Body of pancreas (tissue), 4 donors: ENCODE data around the gene TSPOAP1. TPM values are rescaled to one million over a fixed set of nuclear protein-coding genes. Genes with fewer than 3 reads are reported as not detected.

ENCODE experiments used
- ATAC-seq: fragments of 150-250 bp; one replicate; pipeline ENCODE4 v1.9.1; 2016
- DNase-seq, 4 donors: peaks; one replicate each; pipeline ENCODE4 v3.0.0-alpha.2; 2019
- H3K27ac ChIP-seq, 4 donors: fragments of 200-600 bp; sonication (generic); 1 replicate in 3 of 4; 2 replicates in 1 of 4; pipeline versions ENCODE4 v1.5.1 to v1.6.1; 2016 to 2019; ENCODE audit warnings: mild to moderate bottlenecking in 1 of 4, mixed read lengths in 1 of 4, moderate library complexity in 1 of 4
- H3K27me3 ChIP-seq, 2 donors: fragments of 200-600 bp; sonication (generic); one replicate each; pipeline ENCODE4 v1.6.0; 2016; ENCODE audit warnings: mild to moderate bottlenecking in 1 of 2
- H3K36me3 ChIP-seq, 2 donors: fragments of 200-600 bp; sonication (generic); replicated peaks in 1 of 2; 2 replicates each; pipeline ENCODE4 v1.5.1; 2016; ENCODE audit warnings: low read depth in 2 of 2; ENCODE audit not compliant: insufficient read depth in 1 of 2
- H3K4me1 ChIP-seq: fragments of 200-600 bp; sonication (generic); one replicate; pipeline ENCODE4 v1.6.0; 2016
- H3K4me3 ChIP-seq, 2 donors: fragments of 200-600 bp; sonication (generic); 1 replicate in 1 of 2; 2 replicates in 1 of 2; pipeline ENCODE4 v1.5.1; 2016 to 2019
- H3K9me3 ChIP-seq, 3 donors: fragments of 200-600 bp; sonication (generic); 1 replicate in 2 of 3; 2 replicates in 1 of 3; pipeline ENCODE4 v1.5.1; 2016
- CTCF ChIP-seq, 7 experiments: fragments of 450-650 bp in 4 of 7; fragments of 200-600 bp in 3 of 7; sonication (generic) in 3 of 7; IDR thresholded peaks; one replicate each; pipeline ENCODE4 v1.5.1; 2016 to 2019; ENCODE audit warnings: antibody characterized with exemption in 7 of 7
- POLR2A ChIP-seq, 3 donors: fragments of 450-650 bp; IDR thresholded peaks; one replicate each; pipeline ENCODE4 v1.6.1; 2016; ENCODE audit warnings: antibody characterized with exemption in 3 of 3, mild to moderate bottlenecking in 2 of 3
- WGBS, 2 donors: methylation state at CpG; one replicate each; pipeline ENCODE4 v1.1.5; 2017; 5-methylcytosine and 5-hydroxymethylcytosine counted together
- intact Hi-C: fragments of 100-400 bp; cut with DNase I; formaldehyde crosslinking; loops from one replicate; pipeline ENCODE4 v1.15.1; 2023
- total RNA-seq, 2 donors: library from RNA; depleted of rRNA; stranded (reverse); fragments of >200 nt; gene quantifications; one replicate each; pipeline ENCODE4 v1.1.0, GENCODE V29; 2016

The TSPOAP1 gene
- total RNA-seq, 2 donors from 2014 or later = 21.0 to 22.7 TPM

DNA sequence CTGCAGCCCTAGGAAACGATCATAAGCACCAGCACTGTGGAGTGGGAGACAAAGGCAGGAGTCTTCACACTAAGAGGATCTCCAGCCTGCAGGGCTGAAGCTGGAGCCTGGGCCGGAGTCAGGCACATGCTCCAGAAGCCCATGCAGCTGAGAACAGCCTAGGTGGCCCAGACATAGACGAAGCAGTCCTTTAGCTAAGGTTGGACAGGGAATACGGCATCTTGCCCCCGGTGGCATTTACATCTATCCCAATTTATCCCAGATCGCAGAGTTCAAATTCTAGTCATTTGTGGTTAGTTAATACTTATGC lies 13.9 kb downstream of the TSPOAP1 start:
- DNase-seq (no peak), ATAC-seq (no peak)
- Histone ChIP-seq H3K27me3 (no peaks in the 10 kb centered on the region), H3K4me1 (no peaks in the 10 kb centered on the region), H3K36me3 (no peaks in the 10 kb centered on the region), H3K27ac (no peak overlapping the region), H3K9me3 (no peaks in the 10 kb centered on the region), H3K4me3 (no peak overlapping the region)
- TF ChIP-seq CTCF (IDR thresholded peaks at IDR 0.05) (no peak), POLR2A (IDR thresholded peaks at IDR 0.05) (no peak)
- intact Hi-C loops = loop anchor here (5.0 kb wide), 1 partner anchor 133 kb away; no protein-coding TSS in a partner anchor
- WGBS, 2 donors = 90 to 92% methylated on average over 6 of the region's 6 CpGs

GRCh38 chr17:58313815-58314705 lies 14.5 kb downstream of the TSPOAP1 start:
- Histone ChIP-seq H3K27me3 (no peaks in the 10 kb centered on the region), H3K36me3 (no peaks in the 10 kb centered on the region), H3K27ac (no peak overlapping the region), H3K4me3 (no peak overlapping the region), H3K9me3 (no peaks in the 10 kb centered on the region), H3K4me1 (no peaks in the 10 kb centered on the region)
- 79 to 80% methylated on average over 7 of the region's 7 CpGs for WGBS, 2 donors
- DNase-seq (no peak), ATAC-seq (no peak)
- TF ChIP-seq CTCF (IDR thresholded peaks at IDR 0.05) = no peak
- intact Hi-C loops = no loop called here

DNA sequence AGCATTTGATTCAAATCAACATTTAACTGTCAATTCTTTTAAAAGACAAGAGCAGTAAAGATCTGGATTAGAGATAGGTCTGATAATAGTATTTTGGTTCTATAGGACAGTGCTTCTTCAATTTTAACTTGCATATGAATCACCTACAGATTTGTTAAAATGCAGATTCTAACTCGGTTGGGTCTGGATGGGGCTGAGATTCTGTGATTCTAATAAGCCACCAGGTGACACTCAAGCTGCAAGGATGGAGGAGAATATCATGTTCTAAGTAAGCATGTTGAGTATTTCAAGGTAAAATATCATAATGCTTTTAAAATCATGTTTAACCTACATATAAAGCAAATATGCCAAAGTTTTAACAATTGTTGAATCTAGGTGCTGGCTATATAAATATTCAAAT lies 15.8 kb downstream of the TSPOAP1 start:
- intact Hi-C loops = no loop called here
- Histone ChIP-seq H3K27me3 (no peaks in the 10 kb centered on the region), H3K27ac (no peak overlapping the region), H3K36me3 (no peaks in the 10 kb centered on the region), H3K9me3 (no peaks in the 10 kb centered on the region), H3K4me3 (no peak overlapping the region), H3K4me1 (no peaks in the 10 kb centered on the region)
- no peak for TF ChIP-seq POLR2A (IDR thresholded peaks at IDR 0.05)
- TF ChIP-seq CTCF (IDR thresholded peaks at IDR 0.05) = no peak
- DNase-seq (no peak), ATAC-seq (no peak)
- 53 to 54% methylated on average over 1 of the region's 1 CpG for WGBS, 2 donors

GRCh38 chr17:58312021-58312630 lies 16.5 kb downstream of the TSPOAP1 start:
- no peaks in the 10 kb centered on the region for H3K4me1 ChIP-seq
- TF ChIP-seq CTCF (IDR thresholded peaks at IDR 0.05) (no peak), POLR2A (IDR thresholded peaks at IDR 0.05) (no peak)
- no peaks in the 10 kb centered on the region for H3K27me3 ChIP-seq
- no peak for DNase-seq
- ATAC-seq = no peak
- no peaks in the 10 kb centered on the region for H3K9me3 ChIP-seq
- H3K36me3 ChIP-seq = no peaks in the 10 kb centered on the region
- H3K27ac ChIP-seq = no peak overlapping the region
- WGBS, 2 donors = 86 to 89% methylated on average over 15 to 18 of the region's 23 CpGs
- H3K4me3 ChIP-seq = no peak overlapping the region
- intact Hi-C loops = no loop called here
